ENCODE results near the gene ANXA9.

The ANXA9 gene

DNA sequence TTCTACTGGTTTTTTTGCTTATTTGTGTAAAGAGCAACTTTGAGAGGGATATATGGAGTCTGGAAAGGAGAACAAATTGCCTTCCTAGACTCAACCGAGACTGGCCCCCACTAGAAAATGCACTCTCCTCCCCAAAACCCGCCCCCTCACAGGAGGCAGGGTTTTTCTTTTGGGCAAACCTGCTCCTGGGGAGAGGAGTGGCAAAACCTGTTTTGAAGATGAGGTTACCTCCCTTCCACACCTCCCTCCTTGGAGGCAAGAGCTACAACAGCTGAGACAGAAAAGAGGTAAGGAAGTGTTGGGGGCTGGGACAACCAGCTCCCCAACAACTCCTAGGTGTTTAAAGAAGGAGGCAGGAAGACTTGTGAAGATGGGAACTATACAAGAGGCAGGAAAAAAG is 54.3 kb downstream of the ANXA9 start, which contains the start of gene BNIPL:
Gene BNIPL, plus strand, starts transcription at position 231 of the 400 bp plus-strand sequence. Its CDS starts 140 bp downstream, at position 371.
- no peak for DNase-seq (ENCODE audit: low spot score)
- in situ Hi-C loops (cut with MboI; ENCODE audit: low pct_unique_long_range_greater_than_20kb, low sequenced_read_pairs, unreplicated experiment), result no loop called here
- TF ChIP-seq, protein P1, sequence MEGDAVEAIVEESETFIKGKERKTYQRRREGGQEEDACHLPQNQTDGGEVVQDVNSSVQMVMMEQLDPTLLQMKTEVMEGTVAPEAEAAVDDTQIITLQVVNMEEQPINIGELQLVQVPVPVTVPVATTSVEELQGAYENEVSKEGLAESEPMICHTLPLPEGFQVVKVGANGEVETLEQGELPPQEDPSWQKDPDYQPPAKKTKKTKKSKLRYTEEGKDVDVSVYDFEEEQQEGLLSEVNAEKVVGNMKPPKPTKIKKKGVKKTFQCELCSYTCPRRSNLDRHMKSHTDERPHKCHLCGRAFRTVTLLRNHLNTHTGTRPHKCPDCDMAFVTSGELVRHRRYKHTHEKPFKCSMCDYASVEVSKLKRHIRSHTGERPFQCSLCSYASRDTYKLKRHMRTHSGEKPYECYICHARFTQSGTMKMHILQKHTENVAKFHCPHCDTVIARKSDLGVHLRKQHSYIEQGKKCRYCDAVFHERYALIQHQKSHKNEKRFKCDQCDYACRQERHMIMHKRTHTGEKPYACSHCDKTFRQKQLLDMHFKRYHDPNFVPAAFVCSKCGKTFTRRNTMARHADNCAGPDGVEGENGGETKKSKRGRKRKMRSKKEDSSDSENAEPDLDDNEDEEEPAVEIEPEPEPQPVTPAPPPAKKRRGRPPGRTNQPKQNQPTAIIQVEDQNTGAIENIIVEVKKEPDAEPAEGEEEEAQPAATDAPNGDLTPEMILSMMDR (IDR thresholded peaks at IDR 0.05; ENCODE audit: extremely low read depth, insufficient read depth, missing control alignments), result no peak

DNA sequence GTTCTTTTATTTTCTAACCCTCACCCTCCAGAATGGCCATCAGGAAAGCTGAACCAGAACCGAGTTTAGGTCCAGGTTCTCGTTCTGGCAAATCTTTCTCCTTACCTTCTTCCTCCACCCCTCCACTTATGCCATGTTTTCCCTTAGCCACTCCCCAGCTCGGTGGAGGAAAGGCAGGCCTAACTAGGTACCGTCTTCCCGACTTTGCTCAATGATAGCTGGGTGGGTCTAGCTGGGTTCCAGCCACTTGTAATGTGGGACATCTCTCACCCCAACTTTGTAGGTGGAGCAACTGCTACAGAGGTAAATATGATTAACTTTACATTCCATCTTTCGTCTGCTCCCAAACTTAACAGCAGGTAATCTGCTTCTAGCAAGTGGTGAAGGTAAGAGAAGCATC is 54.9 kb downstream of the ANXA9 start:
- in situ Hi-C loops (cut with MboI; ENCODE audit: low pct_unique_long_range_greater_than_20kb, low sequenced_read_pairs, unreplicated experiment), result no loop called here

DNA sequence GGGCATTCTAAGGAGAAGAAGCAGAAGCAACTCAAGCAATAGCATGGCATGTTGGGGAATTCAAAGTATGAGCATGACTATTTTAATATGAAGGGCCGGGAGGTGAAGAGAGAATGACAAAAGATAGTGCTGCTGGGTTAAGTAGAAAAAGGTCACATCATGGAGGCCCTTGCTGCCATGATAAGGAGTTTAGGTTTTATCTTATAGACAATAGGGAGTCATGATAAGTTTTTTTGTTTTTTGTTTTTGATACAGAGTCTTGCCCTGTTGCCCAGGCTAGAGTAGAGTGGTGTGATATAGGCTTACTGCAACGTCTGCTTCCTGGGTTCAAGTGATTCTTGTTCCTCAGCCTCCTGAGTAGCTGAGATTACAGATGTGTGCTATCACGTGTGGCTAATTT is 57.4 kb downstream of the ANXA9 start:
- in situ Hi-C loops (cut with MboI; ENCODE audit: low pct_unique_long_range_greater_than_20kb, low sequenced_read_pairs, unreplicated experiment), result no loop called here
- no peak for DNase-seq (ENCODE audit: low spot score)
- TF ChIP-seq, protein P1 (IDR thresholded peaks at IDR 0.05; ENCODE audit: extremely low read depth, insufficient read depth, missing control alignments), result no peak

More for the DNA sequence above, 54.9 kb downstream of the ANXA9 start:
- DNase-seq (ENCODE audit: low spot score), result no peak
- TF ChIP-seq, protein P1 (IDR thresholded peaks at IDR 0.05; ENCODE audit: extremely low read depth, insufficient read depth, missing control alignments), result no peak

DNA sequence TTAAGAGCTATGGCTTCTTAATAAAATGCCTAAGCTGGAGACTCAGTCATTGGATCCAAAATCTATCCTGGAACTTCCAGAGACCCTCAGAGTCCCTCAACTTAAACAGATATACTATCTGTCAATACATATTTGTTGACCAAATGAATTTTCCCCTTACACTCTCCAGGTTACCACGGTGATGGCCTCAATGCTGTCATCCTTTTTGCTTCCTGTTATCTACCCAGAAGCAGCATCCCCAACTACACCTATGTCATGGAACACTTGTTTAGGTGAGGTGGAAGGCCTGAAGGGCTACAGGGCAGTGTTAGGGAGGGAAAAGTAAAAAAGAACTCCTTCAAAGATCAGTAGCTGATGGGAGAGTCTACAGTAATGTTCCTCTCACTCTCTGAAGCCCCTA is 61.1 kb downstream of the ANXA9 start:
- in situ Hi-C loops (cut with MboI; ENCODE audit: low pct_unique_long_range_greater_than_20kb, low sequenced_read_pairs, unreplicated experiment), result no loop called here
- no peak for DNase-seq (ENCODE audit: low spot score)
- TF ChIP-seq, protein P1 (IDR thresholded peaks at IDR 0.05; ENCODE audit: extremely low read depth, insufficient read depth, missing control alignments), result no peak
